22Rv1 (cell line): ENCODE data around the gene IDI2.

Experiments used
- ZFX ChIP-seq: fragments of 450-650 bp; IDR thresholded peaks from 2 replicates; pipeline ENCODE4 v1.6.1; 2017; ENCODE audit warnings: antibody characterized with exemption, borderline replicate concordance
- TF ChIP-seq, protein P1 (sequence below): fragments of 450-650 bp; IDR thresholded peaks from 2 replicates; pipeline ENCODE4 v1.5.1; 2017; ENCODE audit warnings: mild to moderate bottlenecking

DNA sequence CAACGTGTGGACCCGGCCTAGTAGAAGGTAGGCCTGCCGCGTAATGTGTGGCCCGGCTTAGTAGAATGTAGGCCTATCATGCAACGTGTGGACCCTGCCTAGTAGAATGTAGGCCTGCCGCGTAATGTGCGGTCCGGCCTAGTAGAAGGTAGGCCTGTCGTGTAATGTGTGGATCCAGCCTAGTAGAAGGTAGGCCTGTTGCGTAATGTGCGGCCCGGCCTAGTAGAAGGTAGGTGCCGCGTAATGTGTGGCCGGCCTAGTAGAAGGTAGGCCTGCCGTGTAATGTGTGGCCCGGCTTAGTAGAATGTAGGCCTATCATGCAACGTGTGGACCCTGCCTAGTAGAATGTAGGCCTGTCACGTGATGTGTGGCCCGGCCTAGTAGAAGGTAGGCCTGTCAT is 49.3 kb downstream of the IDI2 start:
- TF ChIP-seq, protein P1, sequence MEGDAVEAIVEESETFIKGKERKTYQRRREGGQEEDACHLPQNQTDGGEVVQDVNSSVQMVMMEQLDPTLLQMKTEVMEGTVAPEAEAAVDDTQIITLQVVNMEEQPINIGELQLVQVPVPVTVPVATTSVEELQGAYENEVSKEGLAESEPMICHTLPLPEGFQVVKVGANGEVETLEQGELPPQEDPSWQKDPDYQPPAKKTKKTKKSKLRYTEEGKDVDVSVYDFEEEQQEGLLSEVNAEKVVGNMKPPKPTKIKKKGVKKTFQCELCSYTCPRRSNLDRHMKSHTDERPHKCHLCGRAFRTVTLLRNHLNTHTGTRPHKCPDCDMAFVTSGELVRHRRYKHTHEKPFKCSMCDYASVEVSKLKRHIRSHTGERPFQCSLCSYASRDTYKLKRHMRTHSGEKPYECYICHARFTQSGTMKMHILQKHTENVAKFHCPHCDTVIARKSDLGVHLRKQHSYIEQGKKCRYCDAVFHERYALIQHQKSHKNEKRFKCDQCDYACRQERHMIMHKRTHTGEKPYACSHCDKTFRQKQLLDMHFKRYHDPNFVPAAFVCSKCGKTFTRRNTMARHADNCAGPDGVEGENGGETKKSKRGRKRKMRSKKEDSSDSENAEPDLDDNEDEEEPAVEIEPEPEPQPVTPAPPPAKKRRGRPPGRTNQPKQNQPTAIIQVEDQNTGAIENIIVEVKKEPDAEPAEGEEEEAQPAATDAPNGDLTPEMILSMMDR: no peak
- no peak for TF ChIP-seq ZFX
